ENCODE measurements around the gene FAM151B.

DNA sequence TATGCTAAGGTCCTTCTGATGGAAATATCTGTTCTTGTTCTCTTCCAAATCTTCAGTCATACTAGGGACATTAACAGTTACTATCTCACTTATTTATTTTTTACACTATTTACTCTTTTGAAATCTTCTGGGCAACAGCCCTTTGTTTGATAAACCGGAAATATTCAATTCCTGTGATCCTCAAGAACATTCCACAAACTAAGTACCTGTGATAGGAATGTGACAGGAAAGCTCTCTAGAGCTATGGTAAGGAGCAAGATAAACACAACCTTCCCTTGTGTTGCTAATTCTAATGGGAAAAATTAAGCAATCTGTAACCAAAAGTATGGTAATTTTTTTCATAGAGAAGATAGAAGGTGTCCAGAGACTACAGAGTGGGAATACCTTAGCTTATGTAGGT lies 104.2 kb downstream of the FAM151B start:
- TF ChIP-seq POLR2A (IDR thresholded peaks at IDR 0.05) (no peak), CTCF (IDR thresholded peaks at IDR 0.05) (no peak)

Measured in body of pancreas (tissue), 4 donors.